ENCODE measurements around the gene SMOC1. TPM values are rescaled to one million over a fixed set of nuclear protein-coding genes. Genes with fewer than 3 reads are reported as not detected.

SMOC1 gene, protein sequence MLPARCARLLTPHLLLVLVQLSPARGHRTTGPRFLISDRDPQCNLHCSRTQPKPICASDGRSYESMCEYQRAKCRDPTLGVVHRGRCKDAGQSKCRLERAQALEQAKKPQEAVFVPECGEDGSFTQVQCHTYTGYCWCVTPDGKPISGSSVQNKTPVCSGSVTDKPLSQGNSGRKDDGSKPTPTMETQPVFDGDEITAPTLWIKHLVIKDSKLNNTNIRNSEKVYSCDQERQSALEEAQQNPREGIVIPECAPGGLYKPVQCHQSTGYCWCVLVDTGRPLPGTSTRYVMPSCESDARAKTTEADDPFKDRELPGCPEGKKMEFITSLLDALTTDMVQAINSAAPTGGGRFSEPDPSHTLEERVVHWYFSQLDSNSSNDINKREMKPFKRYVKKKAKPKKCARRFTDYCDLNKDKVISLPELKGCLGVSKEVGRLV
- total RNA-seq: 50.8 and 96.4 TPM in 2 replicates

DNA sequence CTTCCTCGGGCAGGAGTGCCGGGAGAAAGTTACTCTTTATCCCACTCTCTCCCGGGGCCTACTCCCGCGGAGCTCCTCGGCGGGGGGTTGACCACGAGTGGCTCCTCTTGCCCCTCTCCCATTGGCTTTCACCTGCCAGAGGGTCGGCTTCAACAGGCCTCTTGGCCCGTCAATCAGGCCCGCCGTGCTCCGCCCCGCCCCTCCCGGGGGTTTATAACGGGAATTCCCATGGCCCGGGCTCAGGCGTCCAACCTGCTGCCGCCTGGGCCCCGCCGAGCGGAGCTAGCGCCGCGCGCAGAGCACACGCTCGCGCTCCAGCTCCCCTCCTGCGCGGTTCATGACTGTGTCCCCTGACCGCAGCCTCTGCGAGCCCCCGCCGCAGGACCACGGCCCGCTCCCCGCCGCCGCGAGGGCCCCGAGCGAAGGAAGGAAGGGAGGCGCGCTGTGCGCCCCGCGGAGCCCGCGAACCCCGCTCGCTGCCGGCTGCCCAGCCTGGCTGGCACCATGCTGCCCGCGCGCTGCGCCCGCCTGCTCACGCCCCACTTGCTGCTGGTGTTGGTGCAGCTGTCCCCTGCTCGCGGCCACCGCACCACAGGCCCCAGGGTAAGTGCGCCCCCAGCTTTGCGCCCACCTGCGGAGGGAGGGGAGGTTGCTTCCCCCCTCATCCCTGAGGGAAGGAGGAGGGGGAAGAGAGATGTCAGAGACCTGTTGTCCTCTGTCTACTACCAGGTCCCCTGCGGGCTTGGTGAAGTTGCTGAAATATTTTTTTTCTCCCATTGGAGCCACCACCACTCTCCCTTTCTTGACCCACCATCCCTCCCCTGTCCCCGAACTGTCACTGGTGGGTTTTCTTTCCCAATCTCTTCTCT lies at the start of gene SMOC1:
TSS of gene SMOC1 (plus strand) at position 242 of the 869 bp plus-strand sequence. CDS start at position 505, 263 bp downstream.

Other genes with a start within 250 kb of the SMOC1 start
- gene SRSF5, start 112.3 kb upstream of the SMOC1 start, total RNA-seq: 155 and 217 TPM in 2 replicates
- not detected in 2 replicates for gene SLC10A1, start 82.2 kb upstream of the SMOC1 start, total RNA-seq